Body of pancreas (tissue), 4 donors: ENCODE results near the gene CNDP2. TPM values are rescaled to one million over a fixed set of nuclear protein-coding genes. Genes with fewer than 3 reads are reported as not detected.

Experiments
- ATAC-seq: fragments of 150-250 bp; one replicate; pipeline ENCODE4 v1.9.1; 2016
- DNase-seq, 4 donors: peaks; one replicate each; pipeline ENCODE4 v3.0.0-alpha.2; 2019
- H3K27ac ChIP-seq, 4 donors: fragments of 200-600 bp; sonication (generic); 1 replicate in 3 of 4; 2 replicates in 1 of 4; pipeline versions ENCODE4 v1.5.1 to v1.6.1; 2016 to 2019; ENCODE audit warnings: mild to moderate bottlenecking in 1 of 4, mixed read lengths in 1 of 4, moderate library complexity in 1 of 4
- H3K27me3 ChIP-seq, 2 donors: fragments of 200-600 bp; sonication (generic); one replicate each; pipeline ENCODE4 v1.6.0; 2016; ENCODE audit warnings: mild to moderate bottlenecking in 1 of 2
- H3K36me3 ChIP-seq, 2 donors: fragments of 200-600 bp; sonication (generic); replicated peaks in 1 of 2; 2 replicates each; pipeline ENCODE4 v1.5.1; 2016; ENCODE audit warnings: low read depth in 2 of 2; ENCODE audit not compliant: insufficient read depth in 1 of 2
- H3K4me1 ChIP-seq: fragments of 200-600 bp; sonication (generic); one replicate; pipeline ENCODE4 v1.6.0; 2016
- H3K4me3 ChIP-seq, 2 donors: fragments of 200-600 bp; sonication (generic); 1 replicate in 1 of 2; 2 replicates in 1 of 2; pipeline ENCODE4 v1.5.1; 2016 to 2019
- H3K9me3 ChIP-seq, 3 donors: fragments of 200-600 bp; sonication (generic); 1 replicate in 2 of 3; 2 replicates in 1 of 3; pipeline ENCODE4 v1.5.1; 2016
- POLR2A ChIP-seq, 3 donors: fragments of 450-650 bp; IDR thresholded peaks; one replicate each; pipeline ENCODE4 v1.6.1; 2016; ENCODE audit warnings: antibody characterized with exemption in 3 of 3, mild to moderate bottlenecking in 2 of 3
- WGBS, 2 donors: methylation state at CpG; one replicate each; pipeline ENCODE4 v1.1.5; 2017; 5-methylcytosine and 5-hydroxymethylcytosine counted together
- intact Hi-C: fragments of 100-400 bp; cut with DNase I; formaldehyde crosslinking; loops from one replicate; pipeline ENCODE4 v1.15.1; 2023
- total RNA-seq, 2 donors: library from RNA; depleted of rRNA; stranded (reverse); fragments of >200 nt; gene quantifications; one replicate each; pipeline ENCODE4 v1.1.0, GENCODE V29; 2016
- TF ChIP-seq, protein P1 (sequence below), 7 experiments: fragments of 450-650 bp in 4 of 7; fragments of 200-600 bp in 3 of 7; sonication (generic) in 3 of 7; IDR thresholded peaks; one replicate each; pipeline ENCODE4 v1.5.1; 2016 to 2019; ENCODE audit warnings: antibody characterized with exemption in 7 of 7

Gene CNDP2
- total RNA-seq, 2 donors from 2014 or later = 83.0 to 145 TPM

DNA sequence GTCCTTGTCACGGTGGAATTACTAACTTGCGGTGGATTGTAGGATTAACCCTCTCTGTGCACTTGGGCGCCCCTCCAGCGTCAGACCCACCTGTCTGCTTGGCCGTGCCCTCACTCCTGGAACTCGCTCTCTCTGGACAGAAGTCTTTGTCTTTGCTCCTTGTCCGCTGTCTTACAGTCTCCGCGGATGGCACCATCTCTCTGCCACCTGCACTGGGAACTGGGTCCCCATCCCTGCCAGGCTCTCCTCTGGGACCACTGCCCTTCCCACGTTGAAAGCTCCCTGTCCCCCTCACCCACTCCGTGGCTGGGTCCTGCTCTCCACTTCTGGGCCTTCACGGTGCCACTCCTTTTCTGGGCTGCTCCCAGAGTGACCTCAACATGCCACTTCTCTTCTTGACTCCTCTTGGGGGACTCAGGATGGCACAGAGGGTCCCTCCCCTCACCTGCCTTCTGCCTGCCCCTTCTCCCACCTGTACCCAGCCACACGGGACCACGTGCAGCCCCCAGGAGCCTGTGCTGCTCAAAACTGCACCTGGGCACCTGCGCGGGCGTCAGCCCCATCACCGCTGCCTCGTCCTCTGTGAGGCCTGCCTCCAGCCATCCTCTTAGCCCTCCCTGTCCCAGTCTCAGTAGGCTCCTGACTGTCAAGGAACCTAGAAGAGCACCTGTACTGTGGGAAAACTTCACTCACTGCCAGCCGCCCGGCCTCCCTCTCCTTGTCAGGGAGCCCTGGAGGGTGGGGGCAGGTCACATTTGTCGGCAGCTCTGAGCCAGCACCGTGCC lies 11.1 kb downstream of the CNDP2 start:
- peaks cover 68% of the 10 kb centered on the region for H3K4me1 ChIP-seq
- H3K36me3 ChIP-seq = peaks cover 0 to 26% of the 10 kb centered on the region in 2 donors
- H3K9me3 ChIP-seq = no peaks in the 10 kb centered on the region
- H3K27me3 ChIP-seq = no peaks in the 10 kb centered on the region
- peak overlapping the region; percentile 54 to 86 (median 78) for H3K27ac ChIP-seq
- H3K4me3 ChIP-seq = no peak overlapping the region
- ATAC-seq (peak; percentile 93), DNase-seq (peak; percentile 91 to 97 (median 95))
- TF ChIP-seq, protein P1, sequence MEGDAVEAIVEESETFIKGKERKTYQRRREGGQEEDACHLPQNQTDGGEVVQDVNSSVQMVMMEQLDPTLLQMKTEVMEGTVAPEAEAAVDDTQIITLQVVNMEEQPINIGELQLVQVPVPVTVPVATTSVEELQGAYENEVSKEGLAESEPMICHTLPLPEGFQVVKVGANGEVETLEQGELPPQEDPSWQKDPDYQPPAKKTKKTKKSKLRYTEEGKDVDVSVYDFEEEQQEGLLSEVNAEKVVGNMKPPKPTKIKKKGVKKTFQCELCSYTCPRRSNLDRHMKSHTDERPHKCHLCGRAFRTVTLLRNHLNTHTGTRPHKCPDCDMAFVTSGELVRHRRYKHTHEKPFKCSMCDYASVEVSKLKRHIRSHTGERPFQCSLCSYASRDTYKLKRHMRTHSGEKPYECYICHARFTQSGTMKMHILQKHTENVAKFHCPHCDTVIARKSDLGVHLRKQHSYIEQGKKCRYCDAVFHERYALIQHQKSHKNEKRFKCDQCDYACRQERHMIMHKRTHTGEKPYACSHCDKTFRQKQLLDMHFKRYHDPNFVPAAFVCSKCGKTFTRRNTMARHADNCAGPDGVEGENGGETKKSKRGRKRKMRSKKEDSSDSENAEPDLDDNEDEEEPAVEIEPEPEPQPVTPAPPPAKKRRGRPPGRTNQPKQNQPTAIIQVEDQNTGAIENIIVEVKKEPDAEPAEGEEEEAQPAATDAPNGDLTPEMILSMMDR (IDR thresholded peaks at IDR 0.05) = no peak
- intact Hi-C loops = no loop called here
- 34 to 51% methylated on average over 20 to 23 of the region's 23 CpGs for WGBS, 2 donors

DNA sequence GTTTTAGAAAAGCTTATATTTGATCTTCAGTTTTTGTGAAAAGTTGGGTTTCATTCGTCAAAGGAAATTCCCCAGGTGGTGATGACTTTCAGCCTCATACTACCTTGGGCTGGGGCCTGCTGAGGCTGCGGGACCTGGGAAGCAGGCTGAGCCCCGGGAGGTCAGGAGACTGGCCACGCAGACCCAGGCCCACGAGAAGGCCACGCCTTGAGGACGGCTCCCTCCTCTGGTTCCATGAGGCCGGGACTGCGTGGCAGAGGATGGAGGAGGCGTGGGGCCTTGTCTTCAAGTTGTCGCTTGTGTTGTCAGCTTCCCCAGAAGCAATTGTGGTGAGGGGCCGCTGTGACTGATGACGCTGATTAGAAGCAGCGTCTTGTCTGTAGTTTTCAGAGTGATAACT lies 11.8 kb downstream of the CNDP2 start:
- peaks cover 0 to 24% of the 10 kb centered on the region in 2 donors for H3K36me3 ChIP-seq
- H3K4me3 ChIP-seq = no peak overlapping the region
- H3K4me1 ChIP-seq = peaks cover 69% of the 10 kb centered on the region
- intact Hi-C loops = no loop called here
- 41 to 44% methylated on average over 13 to 14 of the region's 14 CpGs for WGBS, 2 donors
- no peak for ATAC-seq
- H3K27me3 ChIP-seq = no peaks in the 10 kb centered on the region
- no peak for DNase-seq
- no peaks in the 10 kb centered on the region for H3K9me3 ChIP-seq
- TF ChIP-seq, protein P1 (IDR thresholded peaks at IDR 0.05) = no peak
- TF ChIP-seq POLR2A (IDR thresholded peaks at IDR 0.05) = peak in 1 of 3 donors; percentile 26
- peak overlapping the region; percentile 60 to 86 (median 78) for H3K27ac ChIP-seq

DNA sequence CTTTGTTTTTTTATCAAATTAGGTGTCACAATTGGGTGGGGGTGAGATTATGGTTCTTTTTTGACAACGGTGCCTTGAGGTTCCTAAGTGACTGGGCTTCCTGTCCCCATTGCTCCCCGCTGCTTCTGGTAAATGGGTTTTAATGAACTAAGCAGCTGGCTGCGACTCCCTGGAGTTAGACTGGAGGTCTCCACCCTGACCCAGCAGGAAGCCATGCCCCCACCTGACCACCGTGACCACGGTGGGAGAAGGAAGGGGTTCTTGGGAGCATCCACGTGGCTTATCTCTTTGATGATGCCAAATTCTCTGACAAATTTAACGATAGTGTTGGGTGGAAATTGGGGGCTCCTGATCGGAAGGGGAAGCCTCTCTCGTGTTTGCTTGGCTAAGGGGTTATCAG lies 12.2 kb downstream of the CNDP2 start:
- Histone ChIP-seq H3K27ac (peak overlapping the region; percentile 60 to 86 (median 78)), H3K4me1 (peaks cover 65% of the 10 kb centered on the region), H3K4me3 (no peak overlapping the region), H3K9me3 (no peaks in the 10 kb centered on the region), H3K27me3 (no peaks in the 10 kb centered on the region), H3K36me3 (peaks cover 2 to 28% of the 10 kb centered on the region in 2 donors)
- intact Hi-C loops = no loop called here
- ATAC-seq = no peak
- TF ChIP-seq, protein P1 (IDR thresholded peaks at IDR 0.05) = no peak
- no peak for TF ChIP-seq POLR2A (IDR thresholded peaks at IDR 0.05)
- 48 to 60% methylated on average over 9 of the region's 9 CpGs for WGBS, 2 donors
- peak in 1 of 4 donors; percentile 9 for DNase-seq

DNA sequence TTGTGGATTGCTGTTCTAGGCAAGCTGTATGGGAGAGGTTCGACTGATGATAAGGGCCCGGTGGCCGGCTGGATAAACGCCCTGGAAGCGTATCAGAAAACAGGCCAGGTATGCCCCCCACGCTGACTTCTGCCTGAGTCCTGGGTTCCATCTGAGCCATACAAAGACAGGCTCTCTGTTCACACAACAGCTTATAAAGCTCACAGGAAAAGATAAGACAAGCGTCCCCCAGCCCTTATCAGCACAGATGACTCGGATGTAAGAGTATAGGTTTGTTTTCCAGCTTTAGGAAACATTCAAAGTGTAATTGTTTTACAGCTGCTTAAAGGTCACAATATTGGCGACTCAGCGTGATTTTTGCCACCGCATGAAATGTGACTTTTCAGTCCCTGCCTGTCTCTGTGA lies 12.7 kb downstream of the CNDP2 start:
- Histone ChIP-seq H3K27ac (peak overlapping the region; percentile 60 to 86 (median 78)), H3K9me3 (no peaks in the 10 kb centered on the region), H3K36me3 (peaks cover 6 to 29% of the 10 kb centered on the region in 2 donors), H3K4me1 (peaks cover 65% of the 10 kb centered on the region), H3K27me3 (no peaks in the 10 kb centered on the region), H3K4me3 (no peak overlapping the region)
- no peak for TF ChIP-seq POLR2A (IDR thresholded peaks at IDR 0.05)
- TF ChIP-seq, protein P1 (IDR thresholded peaks at IDR 0.05) = no peak
- intact Hi-C loops = no loop called here
- DNase-seq = peak in 1 of 4 donors; percentile 8
- WGBS, 2 donors = 33 to 45% methylated on average over 11 of the region's 11 CpGs
- ATAC-seq = no peak
